OCI-LY3 (cell line): Measurements from ENCODE around the gene FHOD3.

Source experiments
- EZH2phosphoT487 ChIP-seq: fragments of 200-600 bp; shearing (Covaris generic); IDR thresholded peaks from 2 replicates; pipeline ENCODE4 v1.6.1; 2018; ENCODE audit warnings: antibody characterized with exemption, mixed run types, low read depth
- TF ChIP-seq, protein P1 (sequence below): fragments of 200-600, 300-600 bp; sonication (generic); IDR thresholded peaks from 2 replicates; pipeline ENCODE4 v1.5.1; 2014; ENCODE audit warnings: antibody characterized with exemption, low read length, low read depth

DNA sequence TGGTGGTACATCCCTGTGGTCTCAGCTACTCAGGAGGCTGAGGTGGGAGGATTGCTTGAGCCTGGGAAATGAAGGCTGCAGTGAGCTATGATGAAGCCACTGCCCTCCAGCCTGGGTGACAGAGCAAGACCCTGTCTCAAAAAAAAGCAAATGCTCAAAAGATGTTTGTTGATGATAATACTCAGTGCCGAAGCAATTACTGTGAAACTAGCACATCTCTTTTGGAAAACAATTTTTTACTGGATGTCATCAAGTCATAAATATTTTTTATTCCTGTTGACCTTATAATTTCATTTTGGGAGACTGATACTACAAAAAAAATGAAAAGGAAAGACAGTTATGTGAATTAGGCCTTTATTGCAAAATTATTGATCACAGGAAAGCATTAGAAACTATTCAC lies 34.5 kb upstream of the FHOD3 start:
- TF ChIP-seq, protein P1, sequence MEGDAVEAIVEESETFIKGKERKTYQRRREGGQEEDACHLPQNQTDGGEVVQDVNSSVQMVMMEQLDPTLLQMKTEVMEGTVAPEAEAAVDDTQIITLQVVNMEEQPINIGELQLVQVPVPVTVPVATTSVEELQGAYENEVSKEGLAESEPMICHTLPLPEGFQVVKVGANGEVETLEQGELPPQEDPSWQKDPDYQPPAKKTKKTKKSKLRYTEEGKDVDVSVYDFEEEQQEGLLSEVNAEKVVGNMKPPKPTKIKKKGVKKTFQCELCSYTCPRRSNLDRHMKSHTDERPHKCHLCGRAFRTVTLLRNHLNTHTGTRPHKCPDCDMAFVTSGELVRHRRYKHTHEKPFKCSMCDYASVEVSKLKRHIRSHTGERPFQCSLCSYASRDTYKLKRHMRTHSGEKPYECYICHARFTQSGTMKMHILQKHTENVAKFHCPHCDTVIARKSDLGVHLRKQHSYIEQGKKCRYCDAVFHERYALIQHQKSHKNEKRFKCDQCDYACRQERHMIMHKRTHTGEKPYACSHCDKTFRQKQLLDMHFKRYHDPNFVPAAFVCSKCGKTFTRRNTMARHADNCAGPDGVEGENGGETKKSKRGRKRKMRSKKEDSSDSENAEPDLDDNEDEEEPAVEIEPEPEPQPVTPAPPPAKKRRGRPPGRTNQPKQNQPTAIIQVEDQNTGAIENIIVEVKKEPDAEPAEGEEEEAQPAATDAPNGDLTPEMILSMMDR: no peak
- TF ChIP-seq EZH2phosphoT487: no peak
